ENCODE results near the gene FLT4. TPM values are rescaled to one million over a fixed set of nuclear protein-coding genes. Genes with fewer than 3 reads are reported as not detected.

Gene FLT4
- total and polyA plus RNA-seq, 2 donors (not counting 1 experiment from before 2014, with no cell fraction given), result 0.01 TPM; not detected in 1

GRCh38 chr5:180639287-180639686 is 10.1 kb downstream of the FLT4 start:
- Mint-ChIP-seq H3K9me3 (ENCODE audit: insufficient read depth) (no peaks in the 10 kb centered on the region), H3K4me3 (no peak overlapping the region), H3K27me3 (no peaks in the 10 kb centered on the region), H3K27ac (no peak overlapping the region), H3K4me1 (no peaks in the 10 kb centered on the region)
- ATAC-seq (ENCODE audit: low read depth), result no peak
- Histone ChIP-seq H3K79me2 (ENCODE audit: control insufficient read depth, insufficient read depth, low read length) (no peaks in the 10 kb centered on the region), H3K27me3 (replicated peaks in 1 of 4; ENCODE audit: control extremely low read depth in 1 of 4, control insufficient read depth in 3 of 4, insufficient read depth in 4 of 4, low read length in 3 of 4) (no peaks in the 10 kb centered on the region), H3K36me3 (replicated peaks in 1 of 2; ENCODE audit: control extremely low read depth in 1 of 2, control insufficient read depth in 1 of 2, extremely low read depth in 1 of 2, insufficient read depth in 2 of 2, low read length in 1 of 2) (no peaks in the 10 kb centered on the region), H2AFZ (ENCODE audit: insufficient read depth, low read depth, low read length, poor library complexity, severe bottlenecking) (no peak overlapping the region), H4K20me1 (ENCODE audit: control insufficient read depth, insufficient read depth, low read length, poor library complexity, severe bottlenecking) (no peaks in the 10 kb centered on the region), H3K4me1 (ENCODE audit: control insufficient read depth in 2 of 2, insufficient read depth in 2 of 2, low read length in 2 of 2) (no peaks in the 10 kb centered on the region), H3K27ac (ENCODE audit: low read length in 2 of 2) (no peak overlapping the region), H3K4me3 (ENCODE audit: control extremely low read depth in 1 of 5, extremely low read depth in 1 of 5, insufficient read depth in 1 of 5, low read depth in 2 of 5, low read length in 4 of 5) (no peak overlapping the region), H3K4me2 (replicated peaks; ENCODE audit: low read depth, low read length, poor library complexity, severe bottlenecking) (no peak overlapping the region), H3K9ac (ENCODE audit: low read length) (no peak overlapping the region), H3K9me3 (ENCODE audit: control extremely low read depth in 1 of 3, control insufficient read depth in 2 of 3, insufficient read depth in 1 of 3, low read length in 2 of 3) (no peaks in the 10 kb centered on the region)
- TF ChIP-seq, protein P1, sequence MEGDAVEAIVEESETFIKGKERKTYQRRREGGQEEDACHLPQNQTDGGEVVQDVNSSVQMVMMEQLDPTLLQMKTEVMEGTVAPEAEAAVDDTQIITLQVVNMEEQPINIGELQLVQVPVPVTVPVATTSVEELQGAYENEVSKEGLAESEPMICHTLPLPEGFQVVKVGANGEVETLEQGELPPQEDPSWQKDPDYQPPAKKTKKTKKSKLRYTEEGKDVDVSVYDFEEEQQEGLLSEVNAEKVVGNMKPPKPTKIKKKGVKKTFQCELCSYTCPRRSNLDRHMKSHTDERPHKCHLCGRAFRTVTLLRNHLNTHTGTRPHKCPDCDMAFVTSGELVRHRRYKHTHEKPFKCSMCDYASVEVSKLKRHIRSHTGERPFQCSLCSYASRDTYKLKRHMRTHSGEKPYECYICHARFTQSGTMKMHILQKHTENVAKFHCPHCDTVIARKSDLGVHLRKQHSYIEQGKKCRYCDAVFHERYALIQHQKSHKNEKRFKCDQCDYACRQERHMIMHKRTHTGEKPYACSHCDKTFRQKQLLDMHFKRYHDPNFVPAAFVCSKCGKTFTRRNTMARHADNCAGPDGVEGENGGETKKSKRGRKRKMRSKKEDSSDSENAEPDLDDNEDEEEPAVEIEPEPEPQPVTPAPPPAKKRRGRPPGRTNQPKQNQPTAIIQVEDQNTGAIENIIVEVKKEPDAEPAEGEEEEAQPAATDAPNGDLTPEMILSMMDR (IDR thresholded peaks at IDR 0.05), result no peak
- TF ChIP-seq EZH2 (IDR thresholded peaks at IDR 0.05; ENCODE audit: borderline replicate concordance, insufficient read depth, low read depth, low read length, poor library complexity, severe bottlenecking), result no peak
- WGBS (ENCODE audit: insufficient coverage), result 63% methylated on average over 3 of the region's 3 CpGs
- ChIA-PET POLR2A (no interaction called here), CTCF (no interaction called here)
- DNase-seq, result no peak
- intact Hi-C loops (cut with micrococcal nuclease), result no loop called here

GRCh38 chr5:180637962-180638680 is 11.3 kb downstream of the FLT4 start:
- DNase-seq, result no peak
- no peak for TF ChIP-seq EZH2 (IDR thresholded peaks at IDR 0.05; ENCODE audit: borderline replicate concordance, insufficient read depth, low read depth, low read length, poor library complexity, severe bottlenecking)
- TF ChIP-seq, protein P1 (IDR thresholded peaks at IDR 0.05), result no peak
- no peak overlapping the region for H3K27ac Mint-ChIP-seq

More at GRCh38 chr5:180637962-180638680, 11.3 kb downstream of the FLT4 start:
- H3K27me3 ChIP-seq (replicated peaks in 1 of 4; ENCODE audit: control extremely low read depth in 1 of 4, control insufficient read depth in 3 of 4, insufficient read depth in 4 of 4, low read length in 3 of 4), result no peaks in the 10 kb centered on the region
- H3K9me3 Mint-ChIP-seq (ENCODE audit: insufficient read depth), result peaks cover 3% of the 10 kb centered on the region
- H3K4me3 ChIP-seq (ENCODE audit: control extremely low read depth in 1 of 5, extremely low read depth in 1 of 5, insufficient read depth in 1 of 5, low read depth in 2 of 5, low read length in 4 of 5), result no peak overlapping the region
- no peaks in the 10 kb centered on the region for H4K20me1 ChIP-seq (ENCODE audit: control insufficient read depth, insufficient read depth, low read length, poor library complexity, severe bottlenecking)
- ChIA-PET CTCF (no interaction called here), POLR2A (no interaction called here)
- no peaks in the 10 kb centered on the region for H3K79me2 ChIP-seq (ENCODE audit: control insufficient read depth, insufficient read depth, low read length)
- no peaks in the 10 kb centered on the region for H3K4me1 ChIP-seq (ENCODE audit: control insufficient read depth in 2 of 2, insufficient read depth in 2 of 2, low read length in 2 of 2)
- no peak for ATAC-seq (ENCODE audit: low read depth)
- H3K4me1 Mint-ChIP-seq, result peaks cover under 1% of the 10 kb centered on the region
- WGBS (ENCODE audit: insufficient coverage), result 86% methylated on average over 20 of the region's 20 CpGs
- intact Hi-C loops (cut with micrococcal nuclease), result no loop called here
- no peak overlapping the region for H3K9ac ChIP-seq (ENCODE audit: low read length)
- H3K4me3 Mint-ChIP-seq, result no peak overlapping the region
- no peak overlapping the region for H2AFZ ChIP-seq (ENCODE audit: insufficient read depth, low read depth, low read length, poor library complexity, severe bottlenecking)
- H3K4me2 ChIP-seq (replicated peaks; ENCODE audit: low read depth, low read length, poor library complexity, severe bottlenecking), result no peak overlapping the region
- no peaks in the 10 kb centered on the region for H3K36me3 ChIP-seq (replicated peaks in 1 of 2; ENCODE audit: control extremely low read depth in 1 of 2, control insufficient read depth in 1 of 2, extremely low read depth in 1 of 2, insufficient read depth in 2 of 2, low read length in 1 of 2)
- H3K9me3 ChIP-seq (ENCODE audit: control extremely low read depth in 1 of 3, control insufficient read depth in 2 of 3, insufficient read depth in 1 of 3, low read length in 2 of 3), result no peaks in the 10 kb centered on the region
- H3K27me3 Mint-ChIP-seq, result no peaks in the 10 kb centered on the region
- no peak overlapping the region for H3K27ac ChIP-seq (ENCODE audit: low read length in 2 of 2)
